Gastroesophageal sphincter (tissue), 4 donors: ENCODE data around the gene PRR15L. TPM values are rescaled to one million over a fixed set of nuclear protein-coding genes. Genes with fewer than 3 reads are reported as not detected.

Experiments used
- ATAC-seq: fragments of 150-250 bp; one replicate; pipeline ENCODE4 v1.9.1; 2016; ENCODE audit warnings: mild to moderate bottlenecking, moderate library complexity
- H3K27ac ChIP-seq, 4 donors: fragments of 200-600 bp; sonication (generic) in 3 of 4; 1 replicate in 3 of 4; 2 replicates in 1 of 4; pipeline ENCODE4 v1.5.1; 2016 to 2019
- H3K27me3 ChIP-seq: fragments of 200-600 bp; sonication (generic); one replicate; pipeline ENCODE4 v1.5.1; 2019
- H3K36me3 ChIP-seq, 2 donors: fragments of 200-600 bp; sonication (generic); one replicate each; pipeline ENCODE4 v1.5.1; 2019; ENCODE audit warnings: control low read depth in 1 of 2
- H3K4me1 ChIP-seq, 3 donors: fragments of 200-600 bp; sonication (generic); 1 replicate in 2 of 3; 2 replicates in 1 of 3; pipeline ENCODE4 v1.5.1; 2016 to 2019; ENCODE audit warnings: control low read depth in 2 of 3
- H3K4me3 ChIP-seq, 2 donors: fragments of 200-600 bp; sonication (generic); one replicate each; pipeline ENCODE4 v1.5.1; 2019; ENCODE audit warnings: mild to moderate bottlenecking in 1 of 2, moderate library complexity in 1 of 2
- H3K9me3 ChIP-seq, 3 donors: fragments of 200-600 bp; sonication (generic); one replicate each; pipeline ENCODE4 v1.5.1; 2017 to 2019; ENCODE audit warnings: control low read depth in 2 of 3
- CTCF ChIP-seq, 4 experiments: fragments of 200-600 bp in 2 of 4; fragments of 450-650 bp in 2 of 4; sonication (generic) in 1 of 4; IDR thresholded peaks; one replicate each; pipeline ENCODE4 v1.5.1; 2017 to 2019; ENCODE audit warnings: antibody characterized with exemption in 4 of 4, mild to moderate bottlenecking in 2 of 4, moderate library complexity in 2 of 4
- EP300 ChIP-seq: sonication (generic); formaldehyde crosslinking; IDR thresholded peaks from one replicate; pipeline ENCODE4 v1.6.1; 2017; ENCODE audit warnings: antibody characterized with exemption, mild to moderate bottlenecking
- POLR2A ChIP-seq, 2 donors: fragments of 450-650 bp; IDR thresholded peaks; one replicate each; pipeline ENCODE4 v1.6.1; 2017; ENCODE audit warnings: antibody characterized with exemption in 2 of 2, mild to moderate bottlenecking in 2 of 2, moderate library complexity in 1 of 2
- POLR2AphosphoS5 ChIP-seq: sonication (generic); formaldehyde crosslinking; IDR thresholded peaks from one replicate; pipeline ENCODE4 v1.6.1; 2017; ENCODE audit warnings: antibody characterized with exemption
- WGBS, 2 donors: methylation state at CpG; one replicate each; pipeline ENCODE4 v1.1.5; 2018; ENCODE audit warnings: low coverage in 1 of 2; 5-methylcytosine and 5-hydroxymethylcytosine counted together
- total RNA-seq, 4 donors: library from RNA; depleted of rRNA; stranded (reverse); fragments of >200 nt; gene quantifications; one replicate each; pipeline ENCODE4 v1.1.0, GENCODE V29; 2016

PRR15L gene
- total RNA-seq, 4 donors from 2014 or later: 0.19 to 3.5 TPM; not detected in 2

- TF ChIP-seq CTCF (IDR thresholded peaks at IDR 0.05): no peak
- TF ChIP-seq POLR2A (IDR thresholded peaks at IDR 0.05): no peak
- no peak for TF ChIP-seq POLR2AphosphoS5
- no peak for TF ChIP-seq EP300
- Histone ChIP-seq H3K36me3 (no peaks in the 10 kb centered on the region), H3K27me3 (no peaks in the 10 kb centered on the region), H3K27ac (peak overlapping the region in 3 of 4 donors; percentile 84 to 92 (median 91)), H3K9me3 (no peaks in the 10 kb centered on the region), H3K4me3 (no peak overlapping the region), H3K4me1 (peaks cover 23 to 66% (median 51%) of the 10 kb centered on the region in 3 donors)
- ATAC-seq: peak; percentile 16
- 52 to 57% methylated on average over 7 to 8 of the region's 8 CpGs for WGBS, 2 donors
These were observed 49.6 kb downstream of the PRR15L start for GRCh38 chr17:47907932-47908562.

- H3K27me3 ChIP-seq: no peaks in the 10 kb centered on the region
- ATAC-seq: no peak
- TF ChIP-seq POLR2A (IDR thresholded peaks at IDR 0.05) (no peak), CTCF (IDR thresholded peaks at IDR 0.05) (no peak), EP300 (no peak), POLR2AphosphoS5 (no peak)
- H3K27ac ChIP-seq: peak overlapping the region; percentile 84 to 96 (median 92)
- no peaks in the 10 kb centered on the region for H3K9me3 ChIP-seq
- H3K4me1 ChIP-seq: peaks cover 23 to 82% (median 51%) of the 10 kb centered on the region in 3 donors
- no peaks in the 10 kb centered on the region for H3K36me3 ChIP-seq
- H3K4me3 ChIP-seq: no peak overlapping the region
- 81 to 92% methylated on average over 2 to 3 of the region's 3 CpGs for WGBS, 2 donors
These were observed 51.2 kb downstream of the PRR15L start for GRCh38 chr17:47906443-47906842.

GRCh38 chr17:47905221-47905733 is 52.4 kb downstream of the PRR15L start:
- WGBS, 2 donors: 14% methylated on average over 6 of the region's 8 CpGs; no CpG with 5 or more reads in 1 of the 2 donors
- Histone ChIP-seq H3K4me1 (peaks cover 23 to 92% (median 51%) of the 10 kb centered on the region in 3 donors), H3K9me3 (no peaks in the 10 kb centered on the region), H3K27me3 (no peaks in the 10 kb centered on the region), H3K36me3 (peaks cover 0 to 8% of the 10 kb centered on the region in 2 donors), H3K27ac (peak overlapping the region; percentile 84 to 96 (median 92)), H3K4me3 (peak overlapping the region in 1 of 2 donors; percentile 7)
- peak; percentile 90 for ATAC-seq
- no peak for TF ChIP-seq EP300
- no peak for TF ChIP-seq POLR2A (IDR thresholded peaks at IDR 0.05)
- TF ChIP-seq CTCF (IDR thresholded peaks at IDR 0.05): peak in 1 of 4 experiments; percentile 13
- peak; percentile 50 for TF ChIP-seq POLR2AphosphoS5

- Histone ChIP-seq H3K27ac (peak overlapping the region in 2 of 4 donors; percentile 11 to 21), H3K4me1 (peaks cover 24 to 98% (median 51%) of the 10 kb centered on the region in 3 donors), H3K27me3 (no peaks in the 10 kb centered on the region), H3K9me3 (no peaks in the 10 kb centered on the region), H3K36me3 (peaks cover 0 to 17% of the 10 kb centered on the region in 2 donors), H3K4me3 (no peak overlapping the region)
- TF ChIP-seq CTCF (IDR thresholded peaks at IDR 0.05): no peak
- TF ChIP-seq POLR2A (IDR thresholded peaks at IDR 0.05): no peak
- no peak for TF ChIP-seq EP300
- no peak for TF ChIP-seq POLR2AphosphoS5
- no peak for ATAC-seq
- 71 to 88% methylated on average over 4 of the region's 4 CpGs for WGBS, 2 donors
These were observed 55.5 kb downstream of the PRR15L start for GRCh38 chr17:47902039-47902744.

Other genes starting within 250 kb of the PRR15L start
- 1 to 10 TPM in 1 of 4 donors, under 1 TPM in 1, not detected in 2; 0.94 to 1.1 TPM for gene TBX21, start 224.6 kb downstream of the PRR15L start, total RNA-seq
- gene OSBPL7, start 136.1 kb downstream of the PRR15L start, total RNA-seq: 1 to 10 TPM; 2.2 to 4.1 (median 3.8) TPM
- gene MRPL10, start 126.3 kb downstream of the PRR15L start, total RNA-seq: 10 to 100 TPM; 34.9 to 74.9 (median 55.0) TPM
- 1 to 10 TPM in 1 of 4 donors, under 1 TPM in 1, not detected in 2; 0.46 to 1.3 TPM for gene LRRC46, start 126.2 kb downstream of the PRR15L start, total RNA-seq
- 10 to 100 TPM; 17.4 to 28.9 (median 21.8) TPM for gene SCRN2, start 116.6 kb downstream of the PRR15L start, total RNA-seq
- gene SP6, start 106.7 kb downstream of the PRR15L start, total RNA-seq: under 1 TPM; 0.12 to 0.31 (median 0.14) TPM
- gene SP2, start 61.6 kb downstream of the PRR15L start, total RNA-seq: 10 to 100 TPM in 2 of 4 donors, 1 to 10 TPM in 2; 3.4 to 16.2 (median 10.0) TPM
- gene PNPO, start 16.3 kb downstream of the PRR15L start, total RNA-seq: 10 to 100 TPM; 20.3 to 43.9 (median 21.9) TPM
- gene CDK5RAP3, start 13.2 kb upstream of the PRR15L start, total RNA-seq: 10 to 100 TPM; 43.8 to 98.8 (median 63.8) TPM
- 10 to 100 TPM; 40.6 to 75.5 (median 49.4) TPM for gene COPZ2, start 79.9 kb upstream of the PRR15L start, total RNA-seq
- gene NFE2L1, start 90.5 kb upstream of the PRR15L start, total RNA-seq: 100 to 1,000 TPM; 166 to 289 (median 182) TPM
- gene CBX1, start 143.6 kb upstream of the PRR15L start, total RNA-seq: 10 to 100 TPM; 46.0 to 59.3 (median 55.0) TPM
- 10 to 100 TPM; 12.4 to 20.5 (median 16.8) TPM for gene SNX11, start 149.9 kb upstream of the PRR15L start, total RNA-seq